Measurements from ENCODE around the gene TSPAN3.

DNA sequence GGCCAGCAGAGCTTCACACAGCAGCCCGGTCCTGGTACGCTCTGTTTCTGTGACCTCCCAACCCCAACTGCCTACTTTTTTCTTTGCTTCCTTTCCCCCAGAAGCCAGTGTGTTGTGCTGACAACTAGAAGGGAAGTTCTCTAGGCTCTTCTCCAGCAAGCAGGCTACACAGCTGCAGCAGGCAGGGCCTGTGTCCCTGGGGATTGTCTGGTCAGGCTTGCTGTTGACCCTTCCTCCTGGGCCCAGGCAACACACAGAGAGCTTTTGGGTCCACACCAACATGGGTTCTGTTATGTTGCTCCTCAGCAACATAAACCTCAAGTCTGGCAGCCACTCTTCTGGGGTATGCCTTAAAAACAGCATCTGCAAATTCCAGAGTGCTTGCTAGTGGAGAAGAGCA, 36.2 kb upstream of the TSPAN3 start:
- no peak for TF ChIP-seq POLR2A (IDR thresholded peaks at IDR 0.05)
- TF ChIP-seq, protein P1, sequence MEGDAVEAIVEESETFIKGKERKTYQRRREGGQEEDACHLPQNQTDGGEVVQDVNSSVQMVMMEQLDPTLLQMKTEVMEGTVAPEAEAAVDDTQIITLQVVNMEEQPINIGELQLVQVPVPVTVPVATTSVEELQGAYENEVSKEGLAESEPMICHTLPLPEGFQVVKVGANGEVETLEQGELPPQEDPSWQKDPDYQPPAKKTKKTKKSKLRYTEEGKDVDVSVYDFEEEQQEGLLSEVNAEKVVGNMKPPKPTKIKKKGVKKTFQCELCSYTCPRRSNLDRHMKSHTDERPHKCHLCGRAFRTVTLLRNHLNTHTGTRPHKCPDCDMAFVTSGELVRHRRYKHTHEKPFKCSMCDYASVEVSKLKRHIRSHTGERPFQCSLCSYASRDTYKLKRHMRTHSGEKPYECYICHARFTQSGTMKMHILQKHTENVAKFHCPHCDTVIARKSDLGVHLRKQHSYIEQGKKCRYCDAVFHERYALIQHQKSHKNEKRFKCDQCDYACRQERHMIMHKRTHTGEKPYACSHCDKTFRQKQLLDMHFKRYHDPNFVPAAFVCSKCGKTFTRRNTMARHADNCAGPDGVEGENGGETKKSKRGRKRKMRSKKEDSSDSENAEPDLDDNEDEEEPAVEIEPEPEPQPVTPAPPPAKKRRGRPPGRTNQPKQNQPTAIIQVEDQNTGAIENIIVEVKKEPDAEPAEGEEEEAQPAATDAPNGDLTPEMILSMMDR (IDR thresholded peaks at IDR 0.05): no peak
